Measurements from ENCODE around the gene GNL3. TPM values are rescaled to one million over a fixed set of nuclear protein-coding genes. Genes with fewer than 3 reads are reported as not detected.

Gene GNL3
- total RNA-seq, 1 donor from 2014 or later = 66.4 TPM

DNA sequence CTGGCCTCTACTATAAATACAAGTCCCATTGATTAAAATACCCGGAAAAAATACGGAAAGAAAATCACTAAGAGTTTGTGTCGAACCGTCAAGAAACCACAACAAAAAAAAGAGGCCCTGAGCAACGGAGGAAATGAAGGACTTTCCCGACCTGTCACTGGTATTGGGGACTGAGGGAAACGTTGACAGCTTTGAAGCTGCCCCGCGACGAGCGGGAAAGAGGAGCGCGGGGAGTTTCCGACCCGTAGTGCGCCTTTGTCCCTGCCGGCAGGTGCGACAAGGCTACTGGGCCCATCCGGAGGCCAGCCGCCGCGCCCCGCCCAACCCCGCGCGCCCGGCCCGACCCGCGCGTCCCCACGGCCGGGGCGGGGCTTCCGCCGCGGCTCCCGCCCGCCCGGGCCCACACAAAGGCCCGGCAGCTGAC is 535 bp upstream of the GNL3 start:
- TF ChIP-seq, protein P1, sequence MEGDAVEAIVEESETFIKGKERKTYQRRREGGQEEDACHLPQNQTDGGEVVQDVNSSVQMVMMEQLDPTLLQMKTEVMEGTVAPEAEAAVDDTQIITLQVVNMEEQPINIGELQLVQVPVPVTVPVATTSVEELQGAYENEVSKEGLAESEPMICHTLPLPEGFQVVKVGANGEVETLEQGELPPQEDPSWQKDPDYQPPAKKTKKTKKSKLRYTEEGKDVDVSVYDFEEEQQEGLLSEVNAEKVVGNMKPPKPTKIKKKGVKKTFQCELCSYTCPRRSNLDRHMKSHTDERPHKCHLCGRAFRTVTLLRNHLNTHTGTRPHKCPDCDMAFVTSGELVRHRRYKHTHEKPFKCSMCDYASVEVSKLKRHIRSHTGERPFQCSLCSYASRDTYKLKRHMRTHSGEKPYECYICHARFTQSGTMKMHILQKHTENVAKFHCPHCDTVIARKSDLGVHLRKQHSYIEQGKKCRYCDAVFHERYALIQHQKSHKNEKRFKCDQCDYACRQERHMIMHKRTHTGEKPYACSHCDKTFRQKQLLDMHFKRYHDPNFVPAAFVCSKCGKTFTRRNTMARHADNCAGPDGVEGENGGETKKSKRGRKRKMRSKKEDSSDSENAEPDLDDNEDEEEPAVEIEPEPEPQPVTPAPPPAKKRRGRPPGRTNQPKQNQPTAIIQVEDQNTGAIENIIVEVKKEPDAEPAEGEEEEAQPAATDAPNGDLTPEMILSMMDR (IDR thresholded peaks at IDR 0.05) = no peak
- no peaks in the 10 kb centered on the region for H3K9me3 Mint-ChIP-seq (ENCODE audit: low read depth)
- H3K27me3 Mint-ChIP-seq (ENCODE audit: low read depth) = no peaks in the 10 kb centered on the region
- H3K4me3 Mint-ChIP-seq (ENCODE audit: unreplicated experiment) = peak overlapping the region; percentile 80
- H3K4me1 Mint-ChIP-seq (ENCODE audit: low read depth) = peaks cover 67% of the 10 kb centered on the region
- peaks cover 19% of the 10 kb centered on the region for H3K36me3 Mint-ChIP-seq (ENCODE audit: low read depth)
- no peak for DNase-seq (ENCODE audit: low spot score)
- H3K27ac Mint-ChIP-seq (ENCODE audit: unreplicated experiment) = peak overlapping the region; percentile 93

GRCh38 chr3:52688266-52688665 is 2.4 kb downstream of the GNL3 start:
- Mint-ChIP-seq H3K4me1 (ENCODE audit: low read depth) (peaks cover 57% of the 10 kb centered on the region), H3K27me3 (ENCODE audit: low read depth) (no peaks in the 10 kb centered on the region), H3K27ac (ENCODE audit: unreplicated experiment) (peak overlapping the region; percentile 61), H3K4me3 (ENCODE audit: unreplicated experiment) (no peak overlapping the region), H3K36me3 (ENCODE audit: low read depth) (peaks cover 31% of the 10 kb centered on the region), H3K9me3 (ENCODE audit: low read depth) (no peaks in the 10 kb centered on the region)
- TF ChIP-seq, protein P1 (IDR thresholded peaks at IDR 0.05) = no peak
- DNase-seq (ENCODE audit: low spot score) = no peak

DNA sequence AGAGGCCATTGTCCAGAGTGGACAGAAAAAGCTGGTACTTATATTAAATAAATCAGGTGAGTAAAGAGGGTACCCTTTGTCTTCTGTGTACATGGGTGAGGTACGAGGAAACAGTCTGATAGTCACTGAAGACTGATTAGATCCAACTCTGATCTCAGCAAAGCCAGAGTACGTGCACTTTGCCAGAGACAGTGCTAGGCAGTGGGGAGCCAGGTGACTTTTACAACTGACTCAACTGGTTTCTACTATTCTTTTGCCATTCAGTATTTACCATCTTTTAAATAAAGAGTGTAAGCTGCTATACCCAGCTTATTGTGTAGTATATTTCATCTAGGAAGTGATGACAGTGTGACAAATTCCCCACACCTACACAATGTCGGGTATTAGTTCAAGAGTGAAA is 3.3 kb downstream of the GNL3 start:
- peaks cover 37% of the 10 kb centered on the region for H3K36me3 Mint-ChIP-seq (ENCODE audit: low read depth)

DNA sequence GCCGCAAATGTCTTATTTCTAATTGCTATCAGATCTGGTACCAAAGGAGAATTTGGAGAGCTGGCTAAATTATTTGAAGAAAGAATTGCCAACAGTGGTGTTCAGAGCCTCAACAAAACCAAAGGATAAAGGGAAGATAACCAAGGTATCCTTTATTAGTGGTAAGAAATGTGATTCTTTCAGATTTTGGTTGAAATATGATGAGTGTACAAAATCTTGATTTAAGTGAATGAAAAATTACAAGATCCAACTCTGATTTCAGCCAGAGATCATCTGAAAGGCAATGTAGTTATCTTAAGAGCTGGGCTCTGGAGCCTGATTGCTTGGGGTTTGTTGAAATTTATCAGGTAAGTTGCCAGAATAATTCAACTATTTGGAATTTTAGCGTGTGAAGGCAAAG is 4.7 kb downstream of the GNL3 start:
- DNase-seq (ENCODE audit: low spot score) = no peak
- peaks cover 50% of the 10 kb centered on the region for H3K36me3 Mint-ChIP-seq (ENCODE audit: low read depth)
- TF ChIP-seq, protein P1 (IDR thresholded peaks at IDR 0.05) = no peak
- H3K4me3 Mint-ChIP-seq (ENCODE audit: unreplicated experiment) = no peak overlapping the region
- H3K4me1 Mint-ChIP-seq (ENCODE audit: low read depth) = peaks cover 45% of the 10 kb centered on the region
- no peaks in the 10 kb centered on the region for H3K9me3 Mint-ChIP-seq (ENCODE audit: low read depth)
- no peaks in the 10 kb centered on the region for H3K27me3 Mint-ChIP-seq (ENCODE audit: low read depth)
- H3K27ac Mint-ChIP-seq (ENCODE audit: unreplicated experiment) = peak overlapping the region; percentile 33

More for the DNA sequence above, 3.3 kb downstream of the GNL3 start:
- no peak for DNase-seq (ENCODE audit: low spot score)
- peaks cover 52% of the 10 kb centered on the region for H3K4me1 Mint-ChIP-seq (ENCODE audit: low read depth)
- no peaks in the 10 kb centered on the region for H3K9me3 Mint-ChIP-seq (ENCODE audit: low read depth)
- no peaks in the 10 kb centered on the region for H3K27me3 Mint-ChIP-seq (ENCODE audit: low read depth)
- TF ChIP-seq, protein P1 (IDR thresholded peaks at IDR 0.05) = no peak
- H3K27ac Mint-ChIP-seq (ENCODE audit: unreplicated experiment) = peak overlapping the region; percentile 61
- H3K4me3 Mint-ChIP-seq (ENCODE audit: unreplicated experiment) = no peak overlapping the region

DNA sequence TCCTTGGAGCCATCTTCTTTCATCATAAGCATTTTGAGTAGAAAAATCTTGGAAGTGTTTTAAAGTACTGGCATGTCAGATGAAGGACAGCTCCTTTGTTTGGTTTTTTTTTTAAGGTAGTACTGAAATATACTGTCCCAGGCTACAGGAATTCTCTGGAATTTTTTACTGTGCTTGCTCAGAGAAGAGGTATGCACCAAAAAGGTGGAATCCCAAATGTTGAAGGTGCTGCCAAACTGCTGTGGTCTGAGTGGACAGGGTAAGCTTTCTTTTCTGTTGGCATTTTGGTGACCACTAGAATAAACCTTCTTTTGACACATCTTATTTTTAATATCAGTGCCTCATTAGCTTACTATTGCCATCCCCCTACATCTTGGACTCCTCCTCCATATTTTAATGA is 7.2 kb downstream of the GNL3 start:
- Mint-ChIP-seq H3K4me1 (ENCODE audit: low read depth) (peaks cover 32% of the 10 kb centered on the region), H3K4me3 (ENCODE audit: unreplicated experiment) (no peak overlapping the region), H3K36me3 (ENCODE audit: low read depth) (peaks cover 56% of the 10 kb centered on the region), H3K9me3 (ENCODE audit: low read depth) (no peaks in the 10 kb centered on the region), H3K27ac (ENCODE audit: unreplicated experiment) (no peak overlapping the region), H3K27me3 (ENCODE audit: low read depth) (no peaks in the 10 kb centered on the region)
- no peak for DNase-seq (ENCODE audit: low spot score)
- TF ChIP-seq, protein P1 (IDR thresholded peaks at IDR 0.05) = no peak
